CD4-positive, alpha-beta T cell treated with Interleukin-4 for 1 hour (primary cell): ENCODE data around the gene NMNAT3.

Experiments
- DNase-seq, 2 donors: peaks; one replicate each; pipeline ENCODE4 v3.0.0-alpha.2; 2020 to 2022

Gene NMNAT3

DNA sequence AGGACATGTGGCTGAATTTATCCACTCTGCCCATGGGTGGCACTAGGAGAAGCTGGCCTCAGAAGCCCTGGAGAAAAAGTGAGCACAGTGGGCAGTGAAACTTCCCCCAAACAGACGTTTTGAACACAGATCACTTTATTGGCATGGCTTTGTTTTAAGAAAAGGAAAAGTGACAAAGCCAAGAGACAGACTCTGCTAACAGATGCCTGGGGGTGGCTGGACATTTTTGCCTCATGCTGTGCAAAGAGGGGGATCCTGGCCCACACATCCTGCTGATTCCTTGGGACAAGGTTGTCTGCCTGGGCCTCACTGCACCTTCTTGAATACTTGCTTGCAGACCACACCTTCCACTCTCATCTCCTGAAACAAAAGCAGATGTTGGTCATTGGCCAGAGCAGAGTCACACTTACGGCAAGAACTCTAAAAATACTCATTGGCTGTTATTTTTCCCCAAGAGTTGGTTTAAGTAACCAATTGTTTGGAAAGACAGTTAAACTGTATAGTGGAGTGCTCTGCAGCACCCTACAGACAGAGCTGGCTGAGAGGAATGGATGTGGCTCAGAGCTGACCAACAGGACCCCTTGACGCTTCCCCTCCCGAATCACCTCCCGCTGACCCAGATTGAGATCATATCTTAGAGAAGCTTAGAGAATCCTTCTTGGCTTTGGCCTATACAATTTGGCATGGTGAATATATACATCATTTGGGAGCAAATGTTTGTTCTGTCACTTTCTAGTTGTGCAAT is 160.3 kb downstream of the NMNAT3 start:
- no peak for DNase-seq

DNA sequence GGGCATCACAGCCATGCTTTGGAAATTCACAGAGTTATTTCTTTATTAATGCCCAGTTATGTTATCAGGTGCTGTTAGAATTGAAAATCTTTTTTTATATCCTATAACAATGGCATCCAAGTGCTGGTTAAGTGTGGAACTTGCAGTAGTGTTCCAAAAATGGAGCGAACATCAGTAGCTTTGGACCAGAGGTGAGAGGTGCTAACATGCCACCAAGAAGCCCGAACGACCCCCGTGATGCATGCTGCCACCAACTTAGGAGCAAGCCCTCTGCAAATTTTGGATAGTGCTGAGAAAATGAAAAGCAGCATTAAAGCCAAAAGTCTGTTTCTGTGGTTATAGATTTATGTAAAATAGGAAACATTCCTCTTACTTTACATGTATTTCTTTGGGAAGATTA is 163.0 kb downstream of the NMNAT3 start:
- DNase-seq, result no peak
